ENCODE measurements around the gene CCL1. TPM values are rescaled to one million over a fixed set of nuclear protein-coding genes. Genes with fewer than 3 reads are reported as not detected.

CCL1 gene
- total RNA-seq, 4 donors from 2014 or later: not detected

DNA sequence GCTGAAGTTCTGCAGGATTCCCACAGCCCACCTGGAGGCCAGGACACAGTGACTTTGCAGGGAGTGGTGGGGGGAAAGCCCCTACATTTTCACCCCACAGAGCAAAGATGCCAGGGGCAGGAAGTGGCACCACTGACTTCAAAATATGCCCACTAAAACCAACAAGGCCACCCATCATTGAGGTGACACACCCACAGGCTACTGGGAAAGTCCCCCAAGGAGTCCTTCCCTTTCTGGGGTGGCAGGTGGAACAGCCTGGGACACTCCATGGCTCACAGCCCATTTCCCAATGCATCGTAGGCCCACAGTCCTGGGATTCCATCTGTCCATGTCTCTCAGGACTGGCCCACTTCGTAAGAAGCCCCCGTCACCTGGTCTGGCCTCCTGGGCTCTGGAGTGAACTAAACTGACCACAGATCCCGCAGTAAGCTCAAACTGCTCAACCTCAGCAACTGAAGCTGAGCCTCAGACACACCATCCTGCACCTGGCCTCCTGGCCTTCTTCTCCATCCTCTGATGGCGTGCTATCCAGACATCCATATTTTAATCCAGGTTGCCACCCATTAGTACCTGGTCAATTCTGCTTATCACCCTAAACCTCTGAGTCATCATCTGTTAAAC, 7.5 kb upstream of the CCL1 start:
- no peaks in the 10 kb centered on the region for H3K4me1 ChIP-seq
- H3K27ac ChIP-seq: no peak overlapping the region
- no peak for DNase-seq
- no peaks in the 10 kb centered on the region for H3K9me3 ChIP-seq
- intact Hi-C loops (cut with DNase I): no loop called here
- no peak for TF ChIP-seq POLR2A (IDR thresholded peaks at IDR 0.05)
- TF ChIP-seq, protein P1, sequence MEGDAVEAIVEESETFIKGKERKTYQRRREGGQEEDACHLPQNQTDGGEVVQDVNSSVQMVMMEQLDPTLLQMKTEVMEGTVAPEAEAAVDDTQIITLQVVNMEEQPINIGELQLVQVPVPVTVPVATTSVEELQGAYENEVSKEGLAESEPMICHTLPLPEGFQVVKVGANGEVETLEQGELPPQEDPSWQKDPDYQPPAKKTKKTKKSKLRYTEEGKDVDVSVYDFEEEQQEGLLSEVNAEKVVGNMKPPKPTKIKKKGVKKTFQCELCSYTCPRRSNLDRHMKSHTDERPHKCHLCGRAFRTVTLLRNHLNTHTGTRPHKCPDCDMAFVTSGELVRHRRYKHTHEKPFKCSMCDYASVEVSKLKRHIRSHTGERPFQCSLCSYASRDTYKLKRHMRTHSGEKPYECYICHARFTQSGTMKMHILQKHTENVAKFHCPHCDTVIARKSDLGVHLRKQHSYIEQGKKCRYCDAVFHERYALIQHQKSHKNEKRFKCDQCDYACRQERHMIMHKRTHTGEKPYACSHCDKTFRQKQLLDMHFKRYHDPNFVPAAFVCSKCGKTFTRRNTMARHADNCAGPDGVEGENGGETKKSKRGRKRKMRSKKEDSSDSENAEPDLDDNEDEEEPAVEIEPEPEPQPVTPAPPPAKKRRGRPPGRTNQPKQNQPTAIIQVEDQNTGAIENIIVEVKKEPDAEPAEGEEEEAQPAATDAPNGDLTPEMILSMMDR (IDR thresholded peaks at IDR 0.05): no peak
- no peaks in the 10 kb centered on the region for H3K27me3 ChIP-seq
- no peaks in the 10 kb centered on the region for H3K36me3 ChIP-seq
- 92 to 95% methylated on average over 5 of the region's 5 CpGs for whole genome bisulfite sequencing, 2 donors
- no peak overlapping the region for H3K4me3 ChIP-seq (replicated peaks in 1 of 3)

DNA sequence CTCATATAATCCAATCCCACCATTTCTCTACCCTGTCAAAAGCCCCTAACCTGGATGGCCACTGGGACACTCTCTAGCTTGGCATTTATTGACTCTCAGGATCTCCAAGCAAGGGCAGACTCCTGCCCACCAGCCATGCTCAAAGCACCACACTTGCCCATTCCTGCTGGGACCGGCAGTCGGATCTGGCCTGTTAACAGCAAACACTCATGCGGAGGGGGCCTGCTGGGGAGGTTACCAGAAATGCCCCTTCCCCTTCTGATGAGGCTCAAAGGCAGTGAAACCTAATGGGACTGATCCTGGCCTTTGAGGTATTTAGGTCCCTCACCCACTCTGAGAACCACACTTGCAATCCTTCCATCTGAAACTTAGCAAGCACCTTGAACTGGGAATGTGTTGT, 6.5 kb upstream of the CCL1 start:
- Histone ChIP-seq H3K4me1 (no peaks in the 10 kb centered on the region), H3K4me3 (replicated peaks in 1 of 3) (no peak overlapping the region), H3K27ac (no peak overlapping the region), H3K27me3 (no peaks in the 10 kb centered on the region), H3K9me3 (no peaks in the 10 kb centered on the region), H3K36me3 (no peaks in the 10 kb centered on the region)
- intact Hi-C loops (cut with DNase I): no loop called here
- WGBS, 2 donors: 86% methylated on average over 3 of the region's 3 CpGs; no CpG with 5 or more reads in 1 of the 2 donors
- no peak for TF ChIP-seq POLR2A (IDR thresholded peaks at IDR 0.05)
- TF ChIP-seq, protein P1 (IDR thresholded peaks at IDR 0.05): no peak
- no peak for DNase-seq

DNA sequence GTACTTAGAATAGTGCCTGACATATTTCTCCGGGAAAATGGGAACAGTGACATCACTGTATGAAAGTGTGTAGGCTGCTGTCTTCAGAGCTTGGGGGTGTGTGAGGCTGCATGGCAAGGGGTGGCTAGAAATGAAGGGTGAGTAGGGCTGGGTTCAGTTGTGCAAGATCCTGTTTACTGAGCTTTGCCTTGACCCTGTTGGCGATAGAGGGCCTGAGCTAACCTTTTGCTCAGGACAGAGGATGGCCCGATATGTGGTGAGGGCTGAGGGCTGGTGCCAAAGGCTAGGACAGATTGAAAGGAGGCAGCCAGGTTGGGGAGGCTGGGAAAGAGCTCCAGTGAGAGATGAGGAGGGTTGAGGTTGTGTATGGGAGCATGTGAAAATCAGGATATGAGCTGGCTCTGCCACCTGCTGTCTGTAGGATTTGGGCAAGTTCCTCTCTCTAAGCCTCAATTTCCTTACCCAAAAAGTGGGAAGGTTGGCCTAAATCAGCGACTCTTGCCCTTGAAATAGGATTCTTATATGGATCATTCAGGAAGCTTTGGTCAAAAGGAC, 6.0 kb upstream of the CCL1 start:
- Histone ChIP-seq H3K36me3 (no peaks in the 10 kb centered on the region), H3K4me3 (replicated peaks in 1 of 3) (no peak overlapping the region), H3K27me3 (no peaks in the 10 kb centered on the region), H3K4me1 (no peaks in the 10 kb centered on the region), H3K27ac (no peak overlapping the region), H3K9me3 (no peaks in the 10 kb centered on the region)
- intact Hi-C loops (cut with DNase I): no loop called here
- no peak for DNase-seq
- 54 to 61% methylated on average over 4 of the region's 4 CpGs for WGBS, 2 donors
- no peak for TF ChIP-seq POLR2A (IDR thresholded peaks at IDR 0.05)
- TF ChIP-seq, protein P1 (IDR thresholded peaks at IDR 0.05): no peak

DNA sequence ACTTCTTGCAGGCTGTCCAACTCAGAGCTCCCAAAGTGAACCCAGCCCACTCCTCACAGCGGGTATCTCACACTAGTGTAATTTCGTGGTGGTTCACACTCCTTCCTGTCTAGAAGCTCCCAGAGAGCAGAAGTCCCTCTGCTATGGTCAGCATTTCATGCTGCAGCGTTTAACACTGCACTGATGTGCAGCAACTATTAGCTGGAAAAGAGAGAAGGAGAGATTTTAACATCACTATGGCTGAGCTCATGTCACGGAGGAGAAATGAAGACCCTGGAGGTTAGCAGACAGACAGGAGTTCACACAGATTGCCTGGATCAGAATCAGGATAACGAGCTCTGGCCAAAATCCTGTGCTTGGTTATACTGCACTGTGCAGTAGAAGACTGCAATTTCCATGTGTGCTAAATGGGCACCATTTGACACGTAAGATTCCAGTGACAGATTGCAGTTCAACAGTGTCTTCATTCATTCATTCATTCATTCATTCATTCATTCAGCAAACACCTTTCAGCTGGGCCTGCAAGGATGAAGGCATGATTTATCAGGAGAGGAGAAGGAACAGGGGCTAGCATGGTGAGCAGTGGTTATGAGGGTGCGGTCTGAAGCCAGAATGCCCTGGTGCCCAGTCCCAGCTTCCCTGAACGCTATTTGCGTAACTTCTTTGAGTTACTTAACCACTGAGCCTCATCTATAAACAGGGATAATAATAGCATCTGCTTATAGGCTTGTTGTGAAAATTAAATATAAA, 5.3 kb upstream of the CCL1 start:
- Histone ChIP-seq H3K9me3 (no peaks in the 10 kb centered on the region), H3K27ac (no peak overlapping the region), H3K4me1 (no peaks in the 10 kb centered on the region), H3K27me3 (no peaks in the 10 kb centered on the region), H3K4me3 (replicated peaks in 1 of 3) (no peak overlapping the region), H3K36me3 (no peaks in the 10 kb centered on the region)
- TF ChIP-seq, protein P1 (IDR thresholded peaks at IDR 0.05): no peak
- no peak for TF ChIP-seq POLR2A (IDR thresholded peaks at IDR 0.05)
- WGBS, 2 donors: 72 to 78% methylated on average over 9 of the region's 9 CpGs
- DNase-seq: no peak
- intact Hi-C loops (cut with DNase I): no loop called here
